SU-DHL-6 (cell line): ENCODE measurements around the gene WNT3.

ENCODE experiments used
- H2AFZ ChIP-seq: fragments of 200-600 bp; sonication (generic); 2 replicates; pipeline ENCODE4 v1.6.1; 2014; ENCODE audit warnings: low read depth, mild to moderate bottlenecking, moderate library complexity, mixed read lengths, antibody characterized with exemption, low read length; ENCODE audit not compliant: severe bottlenecking
- H3F3A ChIP-seq: fragments of 200-600 bp; shearing (Covaris generic); 2 replicates; pipeline ENCODE4 v1.6.0; 2016; ENCODE audit warnings: antibody characterized with exemption, mild to moderate bottlenecking; ENCODE audit not compliant: insufficient read depth
- H3K27ac ChIP-seq: fragments of 200-600 bp; sonication (generic); 2 replicates; pipeline ENCODE4 v1.5.1; 2016; ENCODE audit warnings: low read depth, mild to moderate bottlenecking, low read length, moderate library complexity, mixed read lengths
- H3K27me3 ChIP-seq: fragments of 200-600 bp; sonication (generic), shearing (Covaris generic); 2 replicates; pipeline ENCODE4 v1.6.0; 2014; ENCODE audit warnings: mild to moderate bottlenecking, low read length
- H3K36me3 ChIP-seq: fragments of 200-600 bp; sonication (generic); 2 replicates; pipeline ENCODE4 v1.6.1; 2014; ENCODE audit warnings: mild to moderate bottlenecking, low read length, mixed read lengths
- H3K4me2 ChIP-seq: fragments of 300-600, 200-600 bp; shearing (Covaris generic), sonication (generic); 2 replicates; pipeline ENCODE4 v1.6.0; 2014; ENCODE audit warnings: low read length, low read depth, mild to moderate bottlenecking; ENCODE audit not compliant: poor library complexity, severe bottlenecking
- H3K4me3 ChIP-seq: fragments of 200-600 bp; sonication (generic); 2 replicates; pipeline ENCODE4 v1.5.1; 2014; ENCODE audit warnings: antibody characterized with exemption, low read length, mild to moderate bottlenecking, mixed read lengths; ENCODE audit not compliant: insufficient read depth, poor library complexity, severe bottlenecking
- H3K79me2 ChIP-seq: fragments of 200-600 bp; sonication (generic); 2 replicates; pipeline ENCODE4 v1.6.1; 2014; ENCODE audit warnings: mild to moderate bottlenecking, low read length, moderate library complexity; ENCODE audit not compliant: insufficient read depth
- H3K9ac ChIP-seq: fragments of 200-600 bp; sonication (generic); 2 replicates; pipeline ENCODE4 v1.7.0; 2014; ENCODE audit warnings: mild to moderate bottlenecking, low read length
- H3K9me2 ChIP-seq: fragments of 200-600 bp; sonication (generic); replicated peaks from 2 replicates; pipeline ENCODE4 v1.6.1; 2014; ENCODE audit warnings: low read length; ENCODE audit not compliant: insufficient read depth
- H3K9me3 ChIP-seq: fragments of 200-600 bp; sonication (generic); 2 replicates; pipeline ENCODE4 v1.6.1; 2014; ENCODE audit warnings: low read length, mixed read lengths; ENCODE audit not compliant: insufficient read depth
- H4K20me1 ChIP-seq: fragments of 200-600 bp; sonication (generic); 2 replicates; pipeline ENCODE4 v1.6.1; 2014; ENCODE audit warnings: low read depth, mild to moderate bottlenecking, antibody characterized with exemption, low read length, moderate library complexity, mixed read lengths
- EZH2phosphoT487 ChIP-seq: fragments of 200-600 bp; sonication (generic), shearing (Covaris generic); conservative IDR thresholded peaks from 2 replicates; pipeline ENCODE4 v1.6.1; 2018; ENCODE audit warnings: mild to moderate bottlenecking, antibody characterized with exemption, low read length, moderate library complexity, mixed read lengths
- TF ChIP-seq, protein P1 (sequence below): fragments of 200-600 bp; sonication (generic); IDR thresholded peaks from one replicate; pipeline ENCODE4 v1.5.1; 2017; ENCODE audit warnings: antibody characterized with exemption, mild to moderate bottlenecking, low read length, moderate library complexity; ENCODE audit not compliant: insufficient read depth, poor library complexity, severe bottlenecking

The WNT3 gene

DNA sequence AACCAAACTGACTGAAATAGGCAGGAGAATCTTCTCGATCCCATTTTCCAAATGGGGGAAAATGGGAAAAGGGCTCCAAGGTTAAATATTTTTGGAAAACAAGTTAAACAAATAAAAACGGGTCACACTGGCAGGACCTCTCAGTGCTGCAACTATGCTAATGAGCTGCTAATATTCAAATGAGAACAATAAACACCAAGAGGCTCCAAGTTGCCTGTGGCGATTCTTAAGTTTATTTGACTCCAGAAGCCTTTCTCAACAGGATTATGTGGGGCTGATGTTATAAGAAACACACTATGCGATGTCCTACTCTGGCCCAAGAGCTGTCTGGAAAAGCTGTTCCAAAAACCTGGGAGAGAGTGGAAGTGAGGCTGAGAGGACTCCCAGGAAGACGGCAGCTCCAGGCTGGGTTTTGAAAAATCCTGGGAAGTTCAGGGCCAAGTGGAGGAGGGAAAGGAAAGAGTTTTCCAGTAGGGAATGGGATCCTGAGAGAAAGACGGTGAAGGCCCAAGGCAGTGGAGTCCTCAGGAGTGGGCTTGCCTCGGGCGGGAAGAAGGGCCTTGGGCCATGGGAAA is 21.4 kb downstream of the WNT3 start:
- Histone ChIP-seq H3K9ac (no peak overlapping the region), H4K20me1 (no peaks in the 10 kb centered on the region), H3K27me3 (0 out of 2 replicates have a peak, but pooled peaks cover 3% of the 10 kb centered on the region), H3K27ac (no peak overlapping the region), H3F3A (no peaks in the 10 kb centered on the region), H3K4me3 (no peak overlapping the region), H2AFZ (no peak overlapping the region), H3K9me3 (no peaks in the 10 kb centered on the region), H3K4me2 (no peak overlapping the region), H3K79me2 (no peaks in the 10 kb centered on the region), H3K36me3 (no peaks in the 10 kb centered on the region), H3K9me2 (no peaks in the 10 kb centered on the region)
- no peak for TF ChIP-seq EZH2phosphoT487

DNA sequence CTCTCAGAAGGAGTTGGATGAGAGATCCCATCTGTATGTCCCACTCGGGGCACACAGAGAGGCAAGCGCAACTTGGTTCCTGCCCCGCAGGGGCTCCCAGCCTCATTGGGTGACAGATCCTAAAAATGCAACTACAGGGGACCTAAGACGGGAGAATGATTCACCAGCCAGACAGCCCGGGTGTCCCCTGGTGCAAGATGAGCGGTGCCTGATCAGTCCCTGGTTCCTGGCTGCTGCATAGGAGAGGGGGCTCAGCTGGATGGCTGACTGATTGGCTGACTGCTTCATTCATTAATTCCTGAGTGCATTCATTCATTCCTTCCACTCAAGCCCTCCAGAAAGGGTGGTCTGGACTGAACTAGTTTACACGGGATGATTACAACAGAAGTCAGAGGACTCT is 22.0 kb downstream of the WNT3 start:
- H3K9me2 ChIP-seq = no peaks in the 10 kb centered on the region
- H3K79me2 ChIP-seq = no peaks in the 10 kb centered on the region
- no peak overlapping the region for H3K4me2 ChIP-seq
- H3K27ac ChIP-seq = no peak overlapping the region
- no peaks in the 10 kb centered on the region for H3K9me3 ChIP-seq
- 0 out of 2 replicates have a peak, but pooled peaks cover 3% of the 10 kb centered on the region for H3K27me3 ChIP-seq
- no peaks in the 10 kb centered on the region for H4K20me1 ChIP-seq
- TF ChIP-seq, protein P1, sequence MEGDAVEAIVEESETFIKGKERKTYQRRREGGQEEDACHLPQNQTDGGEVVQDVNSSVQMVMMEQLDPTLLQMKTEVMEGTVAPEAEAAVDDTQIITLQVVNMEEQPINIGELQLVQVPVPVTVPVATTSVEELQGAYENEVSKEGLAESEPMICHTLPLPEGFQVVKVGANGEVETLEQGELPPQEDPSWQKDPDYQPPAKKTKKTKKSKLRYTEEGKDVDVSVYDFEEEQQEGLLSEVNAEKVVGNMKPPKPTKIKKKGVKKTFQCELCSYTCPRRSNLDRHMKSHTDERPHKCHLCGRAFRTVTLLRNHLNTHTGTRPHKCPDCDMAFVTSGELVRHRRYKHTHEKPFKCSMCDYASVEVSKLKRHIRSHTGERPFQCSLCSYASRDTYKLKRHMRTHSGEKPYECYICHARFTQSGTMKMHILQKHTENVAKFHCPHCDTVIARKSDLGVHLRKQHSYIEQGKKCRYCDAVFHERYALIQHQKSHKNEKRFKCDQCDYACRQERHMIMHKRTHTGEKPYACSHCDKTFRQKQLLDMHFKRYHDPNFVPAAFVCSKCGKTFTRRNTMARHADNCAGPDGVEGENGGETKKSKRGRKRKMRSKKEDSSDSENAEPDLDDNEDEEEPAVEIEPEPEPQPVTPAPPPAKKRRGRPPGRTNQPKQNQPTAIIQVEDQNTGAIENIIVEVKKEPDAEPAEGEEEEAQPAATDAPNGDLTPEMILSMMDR = no peak
- no peak for TF ChIP-seq EZH2phosphoT487
- H3K4me3 ChIP-seq = no peak overlapping the region
- no peaks in the 10 kb centered on the region for H3K36me3 ChIP-seq
- H3F3A ChIP-seq = no peaks in the 10 kb centered on the region
- H2AFZ ChIP-seq = no peak overlapping the region
- H3K9ac ChIP-seq = no peak overlapping the region

DNA sequence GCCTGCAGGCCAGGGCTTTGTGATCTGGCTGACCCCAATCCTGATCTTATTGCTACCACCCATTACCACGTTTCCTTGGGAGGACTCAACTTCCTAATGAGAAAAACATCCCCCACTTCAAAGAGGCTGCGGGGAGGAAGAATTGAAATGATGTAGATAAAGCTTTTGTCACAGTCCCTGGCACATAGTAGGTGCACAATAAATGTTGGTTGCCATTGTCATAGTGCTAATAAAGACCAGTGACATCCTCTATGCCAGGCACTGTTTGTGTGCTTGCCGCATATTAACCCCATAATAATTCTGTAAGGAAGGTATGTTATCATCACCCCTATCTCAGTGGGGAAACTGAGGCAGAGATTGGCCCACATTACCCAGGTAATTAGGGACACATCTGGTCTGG is 22.4 kb downstream of the WNT3 start:
- Histone ChIP-seq H3K9ac (no peak overlapping the region), H3K9me2 (no peaks in the 10 kb centered on the region), H3K9me3 (no peaks in the 10 kb centered on the region), H2AFZ (no peak overlapping the region), H3K4me3 (no peak overlapping the region), H3K4me2 (no peak overlapping the region), H3K27ac (no peak overlapping the region), H3K27me3 (0 out of 2 replicates have a peak, but pooled peaks cover 3% of the 10 kb centered on the region), H3K36me3 (no peaks in the 10 kb centered on the region), H3K79me2 (no peaks in the 10 kb centered on the region), H3F3A (no peaks in the 10 kb centered on the region), H4K20me1 (no peaks in the 10 kb centered on the region)
- TF ChIP-seq EZH2phosphoT487 = no peak
- TF ChIP-seq, protein P1 = no peak

DNA sequence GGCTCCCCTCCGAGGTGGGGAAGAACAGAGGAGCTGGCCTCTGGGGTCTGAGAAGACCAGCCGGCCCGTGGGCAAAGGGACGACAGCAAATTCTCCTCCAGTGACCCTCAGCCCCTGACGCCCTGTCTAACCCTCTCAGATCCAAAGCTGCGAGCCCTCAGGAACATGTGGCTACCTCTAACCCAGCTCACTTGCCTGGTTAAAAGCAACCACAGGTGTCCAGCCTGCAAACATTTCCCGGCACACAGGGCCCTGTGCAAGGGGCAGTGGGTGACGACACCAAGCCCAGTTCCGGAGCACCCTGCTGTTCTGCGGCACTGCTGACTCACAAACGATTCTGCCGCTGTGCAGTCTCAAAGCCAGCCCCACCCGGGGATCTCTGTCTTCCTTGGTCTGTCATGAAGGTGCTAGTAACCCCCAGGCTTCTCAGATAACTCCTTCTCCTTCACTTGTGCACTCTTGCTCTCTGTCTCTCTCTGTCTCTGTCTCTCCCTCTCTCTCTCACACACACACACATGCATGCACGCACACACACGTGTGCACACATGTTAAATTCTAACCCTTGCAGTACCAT is 23.0 kb downstream of the WNT3 start:
- 0 out of 2 replicates have a peak, but pooled peaks cover 3% of the 10 kb centered on the region for H3K27me3 ChIP-seq
- H3F3A ChIP-seq = no peaks in the 10 kb centered on the region
- H3K4me3 ChIP-seq = no peak overlapping the region
- H3K4me2 ChIP-seq = no peak overlapping the region
- no peak overlapping the region for H3K9ac ChIP-seq
- H4K20me1 ChIP-seq = no peaks in the 10 kb centered on the region
- H3K36me3 ChIP-seq = no peaks in the 10 kb centered on the region
- TF ChIP-seq, protein P1 = no peak
- no peak for TF ChIP-seq EZH2phosphoT487
- no peaks in the 10 kb centered on the region for H3K9me3 ChIP-seq
- no peaks in the 10 kb centered on the region for H3K9me2 ChIP-seq
- H2AFZ ChIP-seq = no peak overlapping the region
- H3K27ac ChIP-seq = no peak overlapping the region
- no peaks in the 10 kb centered on the region for H3K79me2 ChIP-seq
